Peyer's patch (tissue), 4 donors: ENCODE measurements around the gene NUDT6.

ENCODE experiments used
- CTCF ChIP-seq, 6 experiments: fragments of 450-650 bp in 4 of 6; fragments of 200-600 bp in 2 of 6; sonication (generic) in 1 of 6; IDR thresholded peaks; one replicate each; pipeline ENCODE4 v1.5.1; 2017 to 2019; ENCODE audit warnings: antibody characterized with exemption in 6 of 6, mild to moderate bottlenecking in 3 of 6, moderate library complexity in 1 of 6
- POLR2A ChIP-seq, 2 donors: fragments of 450-650 bp; IDR thresholded peaks; one replicate each; pipeline ENCODE4 v1.5.1; 2017; ENCODE audit warnings: antibody characterized with exemption in 2 of 2, mild to moderate bottlenecking in 2 of 2, moderate library complexity in 2 of 2

DNA sequence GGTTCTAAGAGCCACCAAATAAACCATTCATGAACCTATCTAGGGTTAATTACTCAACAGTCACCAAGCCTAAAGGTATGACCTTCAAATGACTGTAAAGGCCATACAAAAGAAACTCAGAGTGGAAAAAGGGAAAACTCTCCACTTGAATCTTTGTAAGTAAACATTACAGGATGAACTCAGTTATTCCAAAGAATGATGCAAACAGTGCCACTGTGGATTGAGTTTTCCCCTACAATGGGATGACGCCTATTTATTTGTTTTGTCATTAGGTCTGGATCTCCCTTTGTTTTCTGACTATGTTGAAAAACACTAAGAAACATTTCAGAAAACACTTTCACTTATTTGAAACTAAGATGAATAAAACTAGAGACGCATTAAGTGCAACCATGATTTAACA lies 12.7 kb downstream of the NUDT6 start:
- TF ChIP-seq CTCF (IDR thresholded peaks at IDR 0.05): no peak
- no peak for TF ChIP-seq POLR2A (IDR thresholded peaks at IDR 0.05)
